Right lobe of liver (tissue), 6 donors: ENCODE measurements around the gene GNL3. TPM values are rescaled to one million over a fixed set of nuclear protein-coding genes. Genes with fewer than 3 reads are reported as not detected.

Experiments used
- ATAC-seq, 4 donors: fragments of 200-7000 bp; cut with Tn5 transposase; one replicate each; pipeline ENCODE4 v1.9.1; 2020; ENCODE audit warnings: mild to moderate bottlenecking in 4 of 4, moderate library complexity in 4 of 4
- DNase-seq, 3 donors: peaks; one replicate each; pipeline ENCODE4 v3.0.0-alpha.2; 2020
- H3K27ac ChIP-seq, 3 donors: fragments of 200-600 bp; one replicate each; pipeline ENCODE4 v1.8.0; 2022
- H3K27me3 ChIP-seq, 2 donors: fragments of 200-600 bp; one replicate each; pipeline ENCODE4 v1.8.0; 2022
- H3K36me3 ChIP-seq, 4 donors: fragments of 200-600 bp; sonication (generic) in 1 of 4; one replicate each; pipeline versions ENCODE4 v1.5.1 to v1.8.0; 2017 to 2022; ENCODE audit warnings: control low read depth in 1 of 4
- H3K4me1 ChIP-seq, 4 donors: fragments of 200-600 bp; sonication (generic) in 1 of 4; one replicate each; pipeline versions ENCODE4 v1.5.1 to v1.8.0; 2017 to 2022; ENCODE audit warnings: control low read depth in 1 of 4
- H3K4me3 ChIP-seq, 3 donors: fragments of 200-600 bp; one replicate each; pipeline ENCODE4 v1.8.0; 2022
- H3K9me3 ChIP-seq, 4 donors: fragments of 200-600 bp; sonication (generic) in 1 of 4; one replicate each; pipeline versions ENCODE4 v1.5.1 to v1.8.0; 2017 to 2022; ENCODE audit warnings: control low read depth in 1 of 4
- POLR2A ChIP-seq: fragments of 450-650 bp; IDR thresholded peaks from one replicate; pipeline ENCODE4 v1.6.1; 2017; ENCODE audit warnings: antibody characterized with exemption, mild to moderate bottlenecking
- WGBS: methylation state at CpG from one replicate; pipeline ENCODE4 v1.1.6; 2018; ENCODE audit warnings: low coverage, low lambda C conversion rate; ENCODE audit not compliant: insufficient coverage; ENCODE audit errors: missing lambda C conversion rate; 5-methylcytosine and 5-hydroxymethylcytosine counted together
- intact Hi-C, 2 donors: fragments of 100-400 bp; cut with DNase I; formaldehyde crosslinking; loops; one replicate each; pipeline versions ENCODE4 v1.11.2 to v1.14.1; 2022
- total RNA-seq, 6 experiments: library from RNA; depleted of rRNA in 2 of 6; stranded (reverse); fragments of >200 nt in 2 of 6; fragmentation: NEBNext Ultra II Directional in 3 of 6; extraction: Animal tissue kit (Norgen Biotek cat#: 25700) in 3 of 6; gene quantifications; one replicate each; pipeline versions ENCODE4 v1.1.0 to v1.2.4, GENCODE V29; 2016 to 2023
- TF ChIP-seq, protein P1 (sequence below), 4 donors: fragments of 200-600 bp in 3 of 4; fragments of 450-650 bp in 1 of 4; IDR thresholded peaks; one replicate each; pipeline versions ENCODE4 v1.5.1 to v1.8.0; 2016 to 2022; ENCODE audit warnings: antibody characterized with exemption in 4 of 4, mild to moderate bottlenecking in 2 of 4
- donor health status: DM: no; HTN: yes; CAD: no.
- donor health status: DM: no; HTN: no; CAD: no.
- donor health status: DM: no; HTN: no; CAD: no.
- donor health status: DM: no; HTN: yes; CAD: no.
- donor health status: DM: no; HTN: yes; CAD: no.

The GNL3 gene
- total RNA-seq, 6 experiments from 2014 or later = 20.0 to 86.2 (median 41.7) TPM

DNA sequence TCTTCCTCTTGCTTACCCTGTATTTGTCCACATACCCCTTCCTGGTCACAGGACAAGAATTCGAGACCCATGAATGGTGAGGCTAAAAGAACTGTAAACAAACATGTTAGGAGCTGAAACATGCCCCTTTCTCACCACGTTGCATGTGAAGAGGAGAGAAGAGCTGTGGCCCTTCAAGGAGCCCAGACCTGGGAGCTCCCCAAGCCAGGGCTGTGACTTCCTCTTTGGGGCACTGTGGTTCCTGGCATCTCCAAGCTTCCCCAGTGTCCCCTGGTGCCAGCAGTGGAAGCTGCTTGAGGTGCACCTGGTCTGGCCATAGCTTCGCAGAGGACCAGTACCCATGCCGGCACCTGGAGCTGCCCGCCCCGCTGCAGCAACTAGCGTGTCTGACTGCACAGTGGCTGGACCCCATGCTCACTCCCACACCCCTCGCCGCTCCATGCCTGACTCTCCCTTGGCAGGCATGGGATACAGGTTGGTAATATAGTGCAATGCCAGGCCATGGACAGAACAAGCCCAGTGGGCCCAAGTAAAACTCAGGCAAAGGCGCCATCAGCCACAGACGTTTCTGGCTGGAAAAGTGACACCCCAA, 30.0 kb downstream of the GNL3 start:
- WGBS = 69% methylated on average over 5 of the region's 11 CpGs
- intact Hi-C loops = no loop called here
- Histone ChIP-seq H3K27me3 (no peaks in the 10 kb centered on the region), H3K36me3 (peaks cover 0 to 3% (median 0%) of the 10 kb centered on the region in 4 donors), H3K4me3 (no peak overlapping the region), H3K4me1 (peaks cover 0 to 14% (median 5%) of the 10 kb centered on the region in 4 donors), H3K27ac (no peak overlapping the region), H3K9me3 (no peaks in the 10 kb centered on the region)
- ATAC-seq (no peak), DNase-seq (no peak)
- TF ChIP-seq, protein P1, sequence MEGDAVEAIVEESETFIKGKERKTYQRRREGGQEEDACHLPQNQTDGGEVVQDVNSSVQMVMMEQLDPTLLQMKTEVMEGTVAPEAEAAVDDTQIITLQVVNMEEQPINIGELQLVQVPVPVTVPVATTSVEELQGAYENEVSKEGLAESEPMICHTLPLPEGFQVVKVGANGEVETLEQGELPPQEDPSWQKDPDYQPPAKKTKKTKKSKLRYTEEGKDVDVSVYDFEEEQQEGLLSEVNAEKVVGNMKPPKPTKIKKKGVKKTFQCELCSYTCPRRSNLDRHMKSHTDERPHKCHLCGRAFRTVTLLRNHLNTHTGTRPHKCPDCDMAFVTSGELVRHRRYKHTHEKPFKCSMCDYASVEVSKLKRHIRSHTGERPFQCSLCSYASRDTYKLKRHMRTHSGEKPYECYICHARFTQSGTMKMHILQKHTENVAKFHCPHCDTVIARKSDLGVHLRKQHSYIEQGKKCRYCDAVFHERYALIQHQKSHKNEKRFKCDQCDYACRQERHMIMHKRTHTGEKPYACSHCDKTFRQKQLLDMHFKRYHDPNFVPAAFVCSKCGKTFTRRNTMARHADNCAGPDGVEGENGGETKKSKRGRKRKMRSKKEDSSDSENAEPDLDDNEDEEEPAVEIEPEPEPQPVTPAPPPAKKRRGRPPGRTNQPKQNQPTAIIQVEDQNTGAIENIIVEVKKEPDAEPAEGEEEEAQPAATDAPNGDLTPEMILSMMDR (IDR thresholded peaks at IDR 0.05) = no peak
- TF ChIP-seq POLR2A = no peak

DNA sequence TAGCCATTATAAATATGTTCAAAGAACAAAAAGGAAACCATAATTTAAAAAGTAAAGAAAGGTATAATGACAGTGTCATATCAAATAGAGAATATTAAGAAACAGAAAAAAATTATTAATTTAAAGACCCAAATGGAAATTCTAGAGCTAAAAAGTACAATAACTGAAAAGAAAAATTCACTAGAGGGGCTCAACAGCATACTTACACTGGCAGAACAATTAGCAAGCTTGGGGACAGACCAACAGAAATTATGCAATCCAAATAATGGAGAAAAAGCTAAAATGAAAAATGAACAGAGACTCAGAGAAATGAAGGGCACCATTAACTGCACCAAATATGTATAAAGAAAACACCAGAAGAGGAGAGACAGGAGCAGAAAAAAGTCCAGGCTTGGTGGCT, 33.8 kb downstream of the GNL3 start:
- H3K4me3 ChIP-seq = no peak overlapping the region
- TF ChIP-seq POLR2A = no peak
- TF ChIP-seq, protein P1 (IDR thresholded peaks at IDR 0.05) = no peak
- no peak overlapping the region for H3K27ac ChIP-seq
- ATAC-seq (no peak), DNase-seq (no peak)
- H3K4me1 ChIP-seq = peaks cover 0 to 10% (median 5%) of the 10 kb centered on the region in 4 donors
- intact Hi-C loops = no loop called here
- H3K9me3 ChIP-seq = no peaks in the 10 kb centered on the region
- H3K27me3 ChIP-seq = no peaks in the 10 kb centered on the region
- H3K36me3 ChIP-seq = peaks cover 0 to 3% (median 0%) of the 10 kb centered on the region in 4 donors

DNA sequence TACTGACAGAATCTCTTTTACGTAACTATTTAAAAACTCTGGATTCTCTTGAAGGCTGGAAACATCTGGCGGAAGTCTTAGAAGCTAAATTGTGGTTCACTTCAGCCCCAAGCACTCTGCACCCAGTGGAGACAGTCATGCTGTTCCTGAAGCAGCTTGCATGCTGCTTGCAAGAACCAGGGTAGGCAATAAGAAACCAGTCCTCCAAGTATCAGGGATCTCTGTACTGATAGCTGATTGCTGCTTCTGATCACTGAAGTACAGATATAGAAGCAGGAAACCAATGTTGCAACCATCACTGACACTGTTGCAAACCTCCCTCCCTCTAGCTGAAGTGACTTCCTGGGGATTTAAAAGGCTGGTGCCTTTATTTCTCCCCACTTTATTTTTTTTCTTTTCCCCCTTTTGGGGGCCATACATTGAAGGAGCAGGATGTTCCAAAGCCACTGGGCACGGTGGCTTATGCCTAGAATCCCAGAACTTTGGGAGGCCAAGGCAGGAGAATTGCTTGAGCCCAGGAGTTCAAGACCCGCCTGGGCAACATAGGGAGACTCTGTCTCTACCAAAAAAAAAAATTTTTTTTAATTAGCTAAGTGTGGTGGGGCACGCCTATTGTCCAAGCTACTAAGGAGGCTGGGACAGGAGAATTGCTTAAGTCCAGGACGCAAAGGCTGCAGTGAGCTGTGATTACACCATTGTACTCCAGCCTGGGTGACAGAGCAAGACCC, 35.3 kb downstream of the GNL3 start:
- Histone ChIP-seq H3K4me3 (no peak overlapping the region), H3K4me1 (peaks cover 0 to 11% (median 5%) of the 10 kb centered on the region in 4 donors), H3K9me3 (no peaks in the 10 kb centered on the region), H3K36me3 (peaks cover 0 to 3% (median 0%) of the 10 kb centered on the region in 4 donors), H3K27me3 (no peaks in the 10 kb centered on the region), H3K27ac (no peak overlapping the region)
- WGBS = 70% methylated on average over 6 of the region's 6 CpGs
- intact Hi-C loops = no loop called here
- TF ChIP-seq, protein P1 (IDR thresholded peaks at IDR 0.05) = no peak
- no peak for TF ChIP-seq POLR2A
- ATAC-seq (peak in 2 of 4 donors; percentile 34 to 44), DNase-seq (no peak)

DNA sequence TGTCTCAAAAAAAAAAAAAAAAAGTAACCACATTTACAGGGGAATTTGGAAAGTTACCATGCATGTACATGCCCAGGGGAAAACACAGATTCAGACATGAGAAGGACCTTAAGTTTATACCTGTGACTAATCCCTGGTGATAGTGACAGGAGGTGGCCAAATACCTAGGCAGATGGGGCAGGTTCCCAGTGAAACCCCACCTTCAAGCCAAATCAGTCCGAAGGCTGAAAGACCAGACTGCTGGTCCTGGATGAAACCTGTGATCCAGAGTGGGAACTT, 35.8 kb downstream of the GNL3 start:
- TF ChIP-seq, protein P1 (IDR thresholded peaks at IDR 0.05) = no peak
- no peak for TF ChIP-seq POLR2A
- Histone ChIP-seq H3K4me3 (no peak overlapping the region), H3K36me3 (peaks cover 0 to 3% (median 0%) of the 10 kb centered on the region in 4 donors), H3K27ac (no peak overlapping the region), H3K27me3 (no peaks in the 10 kb centered on the region), H3K9me3 (no peaks in the 10 kb centered on the region), H3K4me1 (peaks cover 0 to 11% (median 5%) of the 10 kb centered on the region in 4 donors)
- DNase-seq = no peak
- WGBS = no CpG with 5 or more reads among the region's 1 CpG
- no peak for ATAC-seq
- intact Hi-C loops = no loop called here
